HG03025 (cell line): ENCODE results near the gene MAEL.
A peak's percentile ranks its signal among the peaks of the same experiment; 100 is the strongest.
"Not testable (repeated sequence)": the region's sequence is repeated elsewhere in the genome, so short reads cannot be mapped to it uniquely, and the experiment has no call there.

ENCODE experiments used
- ATAC-seq: cut with Tn5 transposase; IDR thresholded peaks from one replicate; pipeline ENCODE4 v1.9.1; 2021; ENCODE audit warnings: mild to moderate bottlenecking, moderate library complexity; ENCODE audit not compliant: unreplicated experiment, low FRiP score

Gene MAEL

DNA sequence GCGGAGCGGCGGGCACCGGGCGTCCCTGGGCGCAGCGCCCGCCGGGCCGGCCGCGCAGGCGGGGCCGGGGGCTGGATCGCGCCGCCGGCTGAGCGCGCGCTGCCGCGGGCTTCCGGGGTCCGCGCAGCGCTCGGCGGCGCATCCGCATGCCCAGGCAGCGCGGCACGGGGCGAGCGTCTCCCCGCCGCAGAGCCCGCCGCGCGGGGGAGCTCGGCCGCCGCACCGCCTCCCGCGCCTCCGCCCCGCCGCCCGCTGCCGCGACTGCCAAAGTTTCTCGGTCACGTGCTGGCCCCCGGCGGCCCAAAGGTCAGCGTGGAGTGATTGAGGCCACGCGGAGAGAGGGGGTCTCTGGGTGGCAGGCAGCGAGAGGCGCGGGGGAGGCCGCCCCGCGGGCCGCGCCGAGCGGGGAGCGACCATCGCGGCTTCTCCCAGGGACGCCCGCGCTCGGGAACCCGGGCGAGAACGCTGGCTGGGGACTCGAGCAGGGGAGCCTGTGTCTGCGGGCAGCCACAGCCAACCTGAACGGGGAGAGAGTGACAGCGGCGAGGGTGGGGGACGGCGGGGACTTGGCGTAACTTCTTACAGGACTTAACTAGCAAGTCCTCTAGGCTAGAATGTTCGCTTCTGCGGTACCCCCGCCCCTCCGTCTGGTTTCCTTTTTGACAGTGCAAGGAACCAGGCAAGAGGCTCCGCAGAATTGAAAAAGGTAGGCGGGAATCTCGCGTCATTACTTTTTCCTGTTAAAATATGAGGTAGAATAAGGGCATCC lies 13.5 kb upstream of the MAEL start, which contains the start of gene ILDR2:
TSS of gene ILDR2 (minus strand) at position 180 of the 769 bp plus-strand sequence. CDS start 272 bp downstream, outside the sequence.
- peak; percentile 47 for ATAC-seq

DNA sequence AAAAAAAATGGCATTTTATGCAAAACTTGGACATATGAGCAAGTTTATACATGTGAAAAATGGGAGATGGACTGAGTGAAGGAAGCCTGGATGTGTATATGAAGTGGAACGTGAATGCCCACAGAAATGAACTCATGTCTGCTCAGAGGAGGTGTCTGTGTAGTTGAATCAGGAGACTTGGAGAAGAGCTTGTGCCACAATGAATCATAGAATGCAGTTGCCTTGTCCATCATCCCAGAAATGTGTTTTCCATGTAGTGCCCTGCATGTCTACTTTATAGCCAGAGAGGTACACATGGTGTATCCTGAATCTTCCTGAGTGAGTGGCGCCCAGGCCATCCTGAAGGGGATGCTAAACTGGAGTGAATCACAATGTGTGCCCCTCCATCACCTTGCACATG lies 11.1 kb upstream of the MAEL start:
- no peak for ATAC-seq

DNA sequence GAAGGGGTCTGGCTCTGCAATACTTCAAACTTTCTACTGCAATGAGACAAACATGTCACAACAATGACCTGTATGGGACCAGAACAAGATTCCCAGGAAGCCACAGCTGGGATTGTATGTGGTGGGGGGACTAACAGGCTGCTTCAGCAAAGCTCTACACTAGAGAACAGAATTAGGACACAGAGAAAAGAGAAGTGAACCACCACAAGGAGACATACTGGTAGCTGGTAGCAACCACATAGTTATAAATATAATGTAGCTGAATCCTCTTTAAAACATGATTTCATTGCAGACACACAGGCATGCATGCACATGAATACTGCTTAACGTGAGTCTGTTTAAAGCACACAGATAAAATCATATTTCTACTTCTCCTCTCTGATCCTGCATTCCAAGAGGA lies 10.3 kb upstream of the MAEL start:
- peak; percentile 59 for ATAC-seq

DNA sequence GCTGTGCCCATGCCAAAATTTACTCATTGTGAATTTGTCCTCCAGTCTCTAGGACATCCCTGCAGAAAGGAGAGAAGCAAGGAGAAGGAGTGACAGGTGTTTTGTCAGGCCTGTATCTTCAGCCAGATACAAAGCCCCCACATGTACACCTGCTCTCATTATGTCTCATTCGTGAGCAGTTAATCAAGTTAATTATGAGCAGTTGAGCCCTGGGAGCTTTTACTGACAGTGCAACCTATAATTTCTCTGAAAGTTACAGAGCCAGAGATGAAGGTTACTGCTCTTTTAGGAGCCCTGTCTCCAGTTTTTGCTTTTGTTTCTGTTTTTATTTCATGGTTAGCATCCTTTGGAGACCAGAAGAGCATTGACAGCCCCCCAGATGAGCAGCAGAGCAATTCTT lies 8.7 kb upstream of the MAEL start:
- ATAC-seq: no peak

DNA sequence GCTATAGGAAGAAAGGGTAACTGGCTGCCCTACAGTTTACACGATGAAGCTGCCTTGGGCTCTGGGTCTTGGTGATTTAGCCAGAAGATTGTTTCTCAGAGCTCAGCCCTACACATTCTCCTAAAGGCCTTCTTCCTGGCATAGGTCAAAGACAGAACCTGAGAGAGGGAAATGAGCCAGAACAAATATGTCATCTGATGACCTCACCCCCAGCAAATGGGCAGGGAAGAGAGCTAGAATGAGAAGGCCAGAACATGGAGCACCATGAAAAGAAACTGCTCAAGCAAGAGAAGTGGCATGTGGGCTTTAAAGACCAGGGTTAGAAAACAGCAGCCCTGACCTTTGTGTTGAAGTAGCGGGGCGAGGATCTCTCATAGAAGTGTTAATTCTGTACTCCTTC lies 8.3 kb upstream of the MAEL start:
- ATAC-seq: no peak

DNA sequence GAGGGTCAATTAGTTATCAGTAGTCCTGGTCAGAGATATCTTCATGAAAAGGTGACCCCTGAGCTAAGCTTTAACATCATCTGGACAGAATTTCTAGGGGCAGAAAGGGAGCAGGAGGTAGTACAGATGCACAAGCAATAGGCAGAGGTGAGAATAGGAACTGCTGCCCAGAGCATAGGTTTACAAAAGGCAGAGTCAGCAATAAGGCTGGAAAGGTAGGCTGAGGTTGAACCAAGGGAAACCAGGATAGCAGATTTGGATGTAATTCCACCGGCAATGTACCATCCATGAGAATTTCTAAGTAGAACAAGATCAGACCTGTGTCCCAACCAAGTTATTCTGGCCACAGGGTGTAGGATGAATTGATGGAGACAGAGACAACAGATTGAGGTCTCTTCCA lies 7.5 kb upstream of the MAEL start:
- ATAC-seq: no peak

DNA sequence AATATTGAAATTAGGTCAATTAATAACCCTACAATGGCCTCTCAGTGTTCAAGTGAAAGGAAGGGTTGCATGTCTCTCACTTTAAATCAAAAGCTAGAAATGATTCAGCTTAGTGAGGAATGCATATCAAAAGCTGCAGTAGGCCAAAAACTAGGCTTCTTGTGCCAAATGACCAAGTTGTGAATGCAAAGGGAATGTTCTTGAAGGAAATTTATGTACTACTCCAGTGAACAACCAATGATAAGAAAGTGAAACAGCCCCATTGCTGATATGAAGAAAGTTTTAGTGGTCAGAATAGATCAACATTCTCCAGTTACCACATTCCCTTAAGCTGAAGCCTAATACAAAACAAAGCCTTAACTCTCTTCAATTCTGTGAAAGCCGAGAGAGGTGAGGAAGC lies 10.0 kb downstream of the MAEL start:
- peak; percentile 39 for ATAC-seq

DNA sequence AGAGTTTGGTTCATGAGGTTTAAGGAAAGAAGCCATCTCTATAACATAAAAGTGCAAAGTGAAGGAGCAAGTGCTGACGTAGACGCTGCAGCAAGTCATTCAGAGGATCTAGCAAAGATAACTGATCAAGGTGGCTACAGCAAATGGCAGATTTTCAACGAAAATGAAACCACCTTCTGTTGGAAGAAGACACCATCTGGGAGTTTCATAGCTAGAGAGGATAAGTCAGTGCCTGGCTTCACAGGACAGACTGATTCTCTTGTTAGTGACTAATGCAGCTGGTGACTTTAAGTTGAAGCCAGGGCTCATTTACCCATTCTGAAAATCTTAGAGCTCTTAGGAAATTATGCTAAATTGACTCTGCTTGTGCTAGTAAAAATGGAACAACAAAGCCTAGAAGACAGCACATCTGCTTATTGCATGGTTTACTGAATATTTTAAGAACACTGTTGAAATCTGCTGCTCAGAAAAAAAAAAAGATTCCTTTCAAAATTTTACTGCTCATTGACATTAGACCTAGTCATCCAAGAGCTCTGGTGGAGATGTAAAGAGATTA lies 10.5 kb downstream of the MAEL start:
- peak; percentile 91 for ATAC-seq

DNA sequence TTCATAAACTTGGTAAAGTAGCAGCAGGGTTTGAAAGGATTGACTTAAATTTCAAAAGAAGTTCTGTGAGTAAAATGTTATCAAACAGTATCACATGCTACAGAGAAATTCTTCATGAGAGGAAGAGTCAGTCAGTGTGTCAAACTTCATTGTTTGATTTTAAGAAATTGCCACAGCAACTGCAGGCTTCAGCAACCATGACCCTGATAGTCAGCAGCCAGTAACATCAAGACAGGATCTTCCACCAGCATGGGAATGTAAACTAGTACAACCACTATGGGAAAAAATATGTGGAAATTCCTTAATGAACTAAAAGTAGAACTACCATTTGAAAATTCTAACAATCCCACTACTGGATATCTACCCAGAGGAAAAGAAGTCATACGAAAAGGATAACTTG lies 11.5 kb downstream of the MAEL start:
- no peak for ATAC-seq

DNA sequence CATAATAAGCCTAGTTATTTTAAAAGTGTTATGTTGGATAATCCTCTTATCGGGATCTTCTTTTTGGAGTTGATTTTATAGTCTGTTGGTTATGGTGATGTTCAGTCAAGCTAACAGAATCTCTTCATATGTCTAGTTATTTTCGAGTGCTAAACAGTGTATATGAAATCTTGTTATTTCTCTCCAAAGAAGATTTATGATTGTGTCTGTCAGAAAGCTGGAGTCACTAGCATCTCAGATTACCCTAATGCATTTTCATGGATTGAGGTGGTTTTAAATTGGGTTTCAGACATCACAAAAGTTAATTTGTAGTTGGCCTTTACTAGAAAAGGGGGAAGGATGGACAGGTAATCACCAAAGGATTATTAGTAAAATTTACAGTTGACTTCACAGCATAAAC lies 13.3 kb downstream of the MAEL start:
- no peak for ATAC-seq

DNA sequence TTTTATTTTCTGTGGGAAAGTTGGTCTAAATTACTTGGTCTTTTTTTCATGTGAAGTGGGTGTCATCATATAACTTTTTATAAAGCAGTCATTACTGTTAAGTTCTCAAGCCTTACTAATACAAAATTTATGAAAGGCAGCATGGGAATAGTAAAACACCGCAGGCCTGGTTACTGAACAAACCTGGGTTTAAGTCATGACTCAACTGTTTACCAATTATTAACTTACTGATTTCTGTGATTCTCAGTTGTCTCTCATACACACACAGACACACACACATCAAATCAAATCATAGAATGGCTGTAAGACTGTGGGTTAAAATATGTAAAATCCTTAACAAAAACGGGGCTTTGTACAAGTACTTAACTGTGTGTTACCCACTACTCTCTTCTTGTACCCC lies 14.6 kb downstream of the MAEL start:
- ATAC-seq: no peak

DNA sequence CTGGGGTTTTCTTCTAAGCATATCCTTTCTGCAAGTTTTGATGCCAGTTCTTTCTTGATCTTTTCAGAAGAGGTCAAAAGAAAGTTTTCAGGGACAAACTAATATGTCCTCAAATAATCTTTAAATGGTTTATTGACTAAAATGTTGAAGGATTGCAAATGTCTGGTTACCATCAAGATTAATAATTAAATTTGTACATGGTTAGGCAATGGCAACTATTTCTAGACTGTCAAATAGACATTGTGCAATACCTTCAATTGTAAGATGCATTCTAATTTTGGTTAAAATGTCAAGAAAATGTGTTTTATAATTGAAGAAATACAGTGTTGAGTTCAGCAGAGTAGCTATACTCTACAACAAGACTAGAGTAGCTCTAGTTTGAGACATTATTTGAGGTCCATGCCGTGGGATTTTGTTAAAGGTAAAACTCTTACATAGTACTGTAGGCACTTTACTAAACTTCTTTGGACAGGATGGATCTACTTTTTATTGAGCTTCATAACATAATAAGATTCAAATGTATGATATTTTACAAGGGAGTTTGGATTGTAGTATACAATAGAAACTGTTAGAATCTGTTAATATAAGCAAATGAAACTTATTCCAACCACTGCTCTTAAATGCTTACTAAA lies 22.6 kb downstream of the MAEL start:
- no peak for ATAC-seq

DNA sequence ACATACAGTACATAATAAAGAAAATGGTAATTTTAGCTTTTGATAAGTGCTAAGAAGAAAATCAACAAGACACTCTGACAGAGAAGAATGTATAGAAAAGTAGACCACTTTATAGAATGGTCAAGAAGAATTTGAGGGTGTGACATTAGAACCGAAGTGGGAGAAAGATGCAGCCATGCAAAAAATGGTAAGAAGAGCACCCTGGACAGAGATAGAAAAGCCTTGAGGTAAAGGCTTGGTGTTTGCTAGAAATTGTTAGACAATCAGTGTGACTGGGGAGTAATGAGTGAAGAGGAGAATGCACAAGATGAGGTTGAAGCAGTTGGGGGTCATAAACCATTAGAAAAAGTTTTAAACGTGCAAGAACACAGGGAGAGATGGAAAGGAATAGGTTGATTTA lies 23.5 kb downstream of the MAEL start:
- no peak for ATAC-seq

DNA sequence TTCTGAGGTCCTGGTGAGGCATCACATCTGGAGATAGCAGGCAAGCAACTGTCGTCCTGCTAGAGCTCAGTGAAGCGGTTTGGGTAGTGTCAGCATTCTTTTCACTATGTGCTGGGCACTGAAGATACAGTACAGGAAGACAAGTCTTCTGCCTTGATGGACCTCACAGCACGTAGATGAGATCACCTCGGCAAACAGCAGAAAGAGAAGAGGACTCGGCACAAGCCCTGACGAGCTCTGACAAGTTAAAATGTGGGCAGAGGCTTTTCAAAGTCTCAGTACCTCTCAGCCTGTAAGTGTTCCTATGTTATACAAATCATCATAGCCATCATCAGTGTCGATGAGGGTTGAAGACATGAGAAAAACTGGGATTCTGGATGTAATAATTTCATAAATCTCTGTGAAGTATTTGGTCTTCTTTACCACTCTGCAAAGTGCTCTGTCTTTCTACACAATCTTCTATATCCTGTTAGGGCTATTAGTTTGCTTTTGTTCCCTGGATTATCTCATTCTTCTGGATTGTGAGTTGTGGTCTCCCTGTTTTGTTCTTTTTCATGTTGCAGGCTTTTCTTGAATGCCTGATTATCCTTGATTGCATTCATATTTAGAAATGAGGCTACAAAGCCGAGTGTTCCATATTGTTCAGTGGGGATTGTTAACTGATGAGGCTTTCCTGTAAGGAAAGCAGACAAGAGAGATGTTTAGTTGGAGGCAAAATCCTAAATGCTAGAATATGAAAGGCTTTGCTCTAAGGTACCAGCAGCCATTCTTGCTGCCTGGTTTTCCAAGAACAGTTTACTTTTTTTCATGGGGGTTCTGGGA lies 24.2 kb downstream of the MAEL start:
- no peak for ATAC-seq

DNA sequence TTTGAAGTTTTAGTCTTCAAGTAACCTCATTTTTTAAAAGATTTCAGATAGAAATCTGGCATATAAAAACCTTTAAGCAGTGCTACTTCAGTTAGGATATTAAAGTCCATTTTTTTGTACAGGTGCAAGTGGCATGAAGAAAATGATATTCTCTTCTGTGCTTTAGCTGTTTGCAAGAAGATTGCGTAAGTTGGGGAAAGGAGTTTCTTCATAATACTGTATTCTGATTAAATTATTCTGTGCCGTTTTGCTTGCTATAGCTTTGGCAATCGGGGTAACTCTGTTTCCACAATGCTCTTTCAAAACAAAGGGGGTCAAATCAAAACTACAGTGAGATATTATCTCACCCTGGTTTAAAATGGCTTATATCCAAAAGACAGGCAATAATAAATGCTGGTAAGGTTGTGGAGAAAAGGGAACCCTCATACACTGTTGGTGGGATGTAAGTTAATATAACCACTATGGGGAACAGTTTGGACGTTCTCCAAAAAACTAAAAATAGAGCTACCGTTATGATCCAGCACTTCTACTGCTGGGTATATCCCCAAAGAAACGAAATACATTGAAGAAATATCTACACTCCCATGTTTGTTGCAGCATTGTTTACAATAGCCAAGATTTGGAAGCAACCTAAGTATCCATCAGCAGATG lies 27.1 kb downstream of the MAEL start:
- ATAC-seq: no peak

DNA sequence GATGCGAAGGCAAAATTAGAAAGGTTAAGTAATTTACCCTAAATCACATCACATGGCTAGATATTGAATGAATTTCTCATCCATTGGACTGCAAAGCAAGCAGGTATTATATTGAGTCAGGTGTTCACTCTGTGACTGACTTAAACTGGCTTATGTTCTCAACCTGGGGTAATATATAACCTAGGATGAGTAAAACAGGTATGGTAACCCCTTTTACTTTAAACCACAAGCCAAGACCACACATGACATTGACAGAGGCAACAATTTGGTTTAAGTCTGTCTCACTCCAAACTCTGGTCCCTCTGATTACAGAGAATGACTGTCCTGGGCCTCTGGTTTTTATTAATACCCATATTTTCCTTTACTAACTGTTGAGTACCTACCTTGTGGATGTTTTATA lies 33.3 kb downstream of the MAEL start:
- ATAC-seq: no peak

DNA sequence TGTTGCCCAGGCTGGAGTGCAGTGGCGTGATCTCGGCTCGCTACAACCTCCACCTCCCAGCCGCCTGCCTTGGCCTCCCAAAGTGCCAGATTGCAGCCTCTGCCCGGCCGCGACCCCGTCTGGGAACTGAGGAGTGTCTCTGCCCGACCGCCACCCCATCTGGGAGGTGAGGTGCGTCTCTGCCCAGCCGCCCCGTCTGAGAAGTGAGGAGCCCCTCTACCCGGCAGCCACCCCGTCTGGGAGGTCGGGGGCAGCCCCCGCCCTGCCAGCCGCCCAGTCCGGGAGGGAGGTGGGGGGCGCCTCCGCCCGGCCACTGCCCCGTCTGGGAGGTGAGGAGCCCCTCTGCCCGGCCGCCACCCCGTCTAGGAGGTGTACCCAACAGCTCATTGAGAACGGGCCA lies 40.5 kb downstream of the MAEL start:
- not testable (repeated sequence) for ATAC-seq

DNA sequence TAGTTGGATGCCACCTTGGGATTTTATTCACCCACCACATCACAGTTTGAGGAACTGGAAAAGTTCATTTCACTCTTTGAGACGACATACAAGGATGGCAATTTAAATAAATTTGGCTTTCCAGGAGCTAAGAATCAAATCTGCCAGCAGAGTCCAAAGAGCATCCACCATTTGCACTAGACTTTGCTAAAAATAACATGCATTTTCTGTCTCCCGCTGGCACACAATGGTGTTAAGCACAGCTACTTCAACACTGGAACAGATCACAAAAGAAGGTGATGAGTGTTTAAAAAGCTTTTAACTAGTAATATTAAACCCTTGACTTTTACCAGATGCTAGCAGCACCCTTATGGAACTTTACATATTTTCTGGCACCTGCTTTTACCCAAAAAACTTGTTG lies 44.6 kb downstream of the MAEL start:
- ATAC-seq: no peak

DNA sequence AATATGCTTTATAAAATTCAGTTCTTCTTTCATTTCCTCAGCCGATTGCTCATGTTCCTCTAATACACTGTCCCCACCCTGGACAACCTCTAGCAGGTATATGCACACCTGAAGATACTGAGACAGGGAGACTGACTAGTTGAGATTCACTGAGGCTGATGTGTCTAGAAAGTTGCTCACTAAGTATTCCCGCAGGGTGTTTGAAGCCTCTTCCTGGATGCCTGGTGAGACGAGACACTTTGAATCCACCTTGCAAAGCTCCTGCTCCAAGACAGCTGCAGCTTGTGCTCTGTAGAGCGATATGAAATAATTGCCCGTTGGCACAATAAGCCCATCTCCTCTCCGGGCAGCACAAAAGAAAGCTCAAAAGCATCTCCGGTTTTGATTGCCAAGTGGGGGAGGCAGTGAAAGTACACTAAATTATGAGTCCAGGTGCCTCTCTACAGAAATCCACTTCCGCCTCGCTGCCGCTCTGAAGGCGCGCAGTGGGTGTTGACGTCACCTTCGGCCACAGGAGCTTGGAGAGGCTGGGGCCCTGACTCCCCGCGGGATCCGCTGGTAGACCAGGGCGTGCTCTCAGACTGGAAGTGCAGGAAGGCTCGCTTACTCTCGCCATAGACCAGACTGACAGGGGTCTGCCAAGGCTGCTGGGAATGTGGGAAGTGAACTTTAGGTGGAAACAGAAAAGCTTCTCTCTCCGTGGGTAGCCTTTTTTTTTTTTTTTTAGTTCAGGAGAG lies 54.8 kb downstream of the MAEL start:
- peak; percentile 66 for ATAC-seq

DNA sequence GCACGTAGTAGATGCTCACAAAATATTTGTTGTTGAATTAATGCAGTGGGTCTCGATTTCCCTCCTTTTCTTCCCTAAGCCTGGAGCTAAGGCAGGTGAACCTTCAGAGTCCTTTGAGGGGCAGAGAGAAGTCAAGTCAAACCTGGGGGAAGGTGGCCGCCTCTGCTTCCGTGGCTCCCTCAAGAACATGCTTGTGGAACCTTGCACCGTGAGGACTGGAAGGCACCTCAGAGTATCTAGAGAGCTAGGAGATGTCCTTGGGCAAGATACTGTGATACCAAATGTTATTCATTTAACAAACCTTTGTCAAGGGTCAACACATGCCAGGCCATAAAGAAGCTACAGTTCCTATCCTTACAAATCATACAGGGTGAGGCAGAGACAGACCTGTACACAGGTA lies 62.8 kb downstream of the MAEL start:
- ATAC-seq: no peak
